Activated CD4-positive, alpha-beta T cell treated with anti-CD3 and anti-CD28 coated beads, Interleukin-2, Interleukin-6, amounts not matched to agents 100 ng/mL and 50 ng/mL, durations not matched to agents 16 hours and 8 hours (primary cell): ENCODE results near the gene SLC26A11.
"Not testable (repeated sequence)": the region's sequence is repeated elsewhere in the genome, so short reads cannot be mapped to it uniquely, and the experiment has no call there.

Source experiments
- DNase-seq: peaks from one replicate; pipeline ENCODE4 v3.0.0-alpha.2; 2020

SLC26A11 gene

GRCh38 chr17:80196652-80197051 lies 23.6 kb upstream of the SLC26A11 start:
- DNase-seq: no peak

GRCh38 chr17:80198144-80198661 lies 22.0 kb upstream of the SLC26A11 start:
- DNase-seq: no peak

- DNase-seq: not testable (repeated sequence)
These were observed 20.9 kb upstream of the SLC26A11 start for GRCh38 chr17:80199295-80199694.

- DNase-seq: no peak
These were observed 18.8 kb upstream of the SLC26A11 start for GRCh38 chr17:80201446-80201845.

DNA sequence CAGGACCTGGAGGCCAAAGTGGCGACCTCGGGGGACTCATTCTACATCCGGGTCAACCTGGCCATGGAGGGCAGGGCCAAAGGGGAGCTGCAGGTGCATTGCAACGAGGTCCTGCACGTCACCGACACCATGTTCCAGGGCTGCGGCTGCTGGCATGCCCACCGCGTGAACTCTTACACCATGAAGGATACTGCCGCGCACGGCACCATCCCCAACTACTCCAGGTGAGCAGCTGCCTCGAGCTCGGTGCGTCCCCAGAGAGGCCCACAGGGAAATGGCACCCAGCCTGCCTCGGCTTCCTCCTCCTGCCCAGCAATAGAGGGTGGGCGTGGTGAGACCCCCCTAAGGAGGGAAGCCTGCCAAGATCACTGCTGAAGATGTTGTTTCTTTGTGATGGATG lies 18.0 kb upstream of the SLC26A11 start:
- no peak for DNase-seq

DNA sequence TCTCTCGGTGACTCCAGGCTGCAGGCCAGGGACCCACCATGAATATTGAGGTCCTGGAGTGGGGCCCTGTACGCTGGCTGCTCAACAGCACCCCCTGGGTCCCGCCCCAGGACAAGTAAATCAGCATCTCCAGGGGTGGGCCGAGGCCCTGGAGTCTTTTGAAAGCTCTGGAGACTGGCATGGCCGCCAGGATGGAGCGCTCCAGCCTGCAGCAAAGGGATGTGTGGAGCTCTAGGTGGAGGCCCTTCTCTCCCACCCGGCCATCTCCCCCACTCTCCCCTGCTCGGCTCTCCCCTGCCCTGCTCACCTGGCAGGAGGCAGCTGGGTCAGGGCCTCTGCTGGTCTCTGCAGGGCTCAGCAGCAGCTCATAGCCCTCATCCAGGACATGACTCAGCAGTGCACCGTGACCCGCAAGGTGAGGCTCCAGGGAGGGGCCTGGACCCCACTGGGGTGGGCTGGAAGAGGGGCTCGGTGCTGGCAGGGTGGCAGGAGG lies 16.7 kb upstream of the SLC26A11 start:
- no peak for DNase-seq

- DNase-seq: no peak
These were observed 15.4 kb upstream of the SLC26A11 start for GRCh38 chr17:80204626-80205468.

DNA sequence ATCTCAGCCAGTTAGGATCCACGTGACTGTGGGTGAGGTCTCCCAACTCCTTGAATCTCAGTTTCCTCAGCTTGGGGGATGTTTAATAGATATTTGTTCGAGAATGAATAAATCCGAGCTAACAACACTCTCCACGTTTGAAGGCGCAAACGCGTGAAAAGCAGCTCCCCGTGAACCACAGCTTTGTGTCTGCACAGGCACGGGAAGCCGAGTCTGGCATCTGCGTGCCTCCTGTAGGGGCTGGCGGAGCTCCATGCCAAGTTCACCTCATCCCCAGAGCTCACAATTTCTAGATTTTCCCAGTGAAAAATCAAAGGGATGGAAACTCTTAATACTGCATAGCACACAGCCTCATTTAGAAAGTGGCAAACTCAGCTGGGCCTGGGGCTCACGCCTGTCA lies 14.4 kb upstream of the SLC26A11 start:
- DNase-seq: no peak

GRCh38 chr17:80208050-80208449 lies 12.2 kb upstream of the SLC26A11 start:
- no peak for DNase-seq

DNA sequence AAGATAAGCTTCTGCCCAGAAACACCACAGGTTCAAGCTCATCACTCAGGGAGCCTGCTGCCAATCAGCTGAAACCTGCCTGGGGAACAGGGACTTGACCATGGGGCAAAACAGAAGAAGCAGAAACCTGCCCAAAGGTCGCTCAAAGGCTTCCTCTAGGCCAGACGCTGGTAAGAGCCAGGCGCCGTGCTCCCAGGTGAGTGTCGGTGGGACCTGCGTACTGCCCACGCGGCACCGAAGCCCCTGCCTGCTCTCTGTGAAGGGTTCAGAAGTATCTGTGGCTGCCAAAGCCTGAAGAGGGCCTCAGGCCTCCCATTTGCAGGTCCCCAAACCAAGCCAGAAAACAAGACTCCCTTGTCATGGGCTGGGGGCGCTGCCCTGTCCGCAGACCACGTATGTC lies 10.5 kb upstream of the SLC26A11 start:
- DNase-seq: no peak

DNA sequence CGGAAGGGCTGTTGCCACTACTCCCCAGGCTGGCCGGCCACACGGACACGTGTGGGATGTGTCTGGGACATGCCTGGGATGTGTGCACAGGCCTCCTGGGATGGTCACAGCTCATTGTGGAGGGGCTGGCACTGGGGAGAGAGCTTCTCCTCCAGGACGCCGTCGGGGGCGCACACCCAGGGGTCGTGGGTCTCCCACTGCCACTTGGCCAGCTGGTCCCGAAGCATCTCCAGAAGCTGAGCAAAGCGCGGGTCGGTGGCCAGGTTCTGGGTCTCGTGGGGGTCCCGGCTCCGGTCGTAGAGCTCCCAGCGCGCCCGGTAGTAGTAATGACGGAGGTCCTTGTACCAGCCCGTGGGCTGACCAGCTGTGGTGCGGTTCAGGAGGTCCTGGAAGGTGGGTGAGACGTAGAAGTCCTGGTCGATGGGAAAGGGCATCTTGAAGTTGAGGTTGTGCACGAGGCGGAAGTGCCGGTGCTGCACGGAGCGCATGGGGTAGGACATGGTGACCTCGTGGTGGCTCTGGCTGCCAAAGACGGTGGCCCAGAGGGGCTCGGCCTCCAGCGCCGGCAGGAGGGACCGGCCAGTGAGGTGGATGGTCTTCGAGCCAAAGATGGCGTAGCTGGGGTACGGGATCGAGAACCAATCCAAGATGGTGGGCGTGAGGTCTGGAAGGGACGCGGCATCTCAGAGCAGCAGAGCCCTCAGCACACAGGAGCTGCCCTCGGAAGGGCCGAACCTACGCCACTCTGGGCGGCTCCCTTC lies 9.7 kb upstream of the SLC26A11 start:
- no peak for DNase-seq

GRCh38 chr17:80212109-80212508 lies 8.1 kb upstream of the SLC26A11 start:
- DNase-seq: no peak

GRCh38 chr17:80212511-80212910 lies 7.7 kb upstream of the SLC26A11 start:
- no peak for DNase-seq

DNA sequence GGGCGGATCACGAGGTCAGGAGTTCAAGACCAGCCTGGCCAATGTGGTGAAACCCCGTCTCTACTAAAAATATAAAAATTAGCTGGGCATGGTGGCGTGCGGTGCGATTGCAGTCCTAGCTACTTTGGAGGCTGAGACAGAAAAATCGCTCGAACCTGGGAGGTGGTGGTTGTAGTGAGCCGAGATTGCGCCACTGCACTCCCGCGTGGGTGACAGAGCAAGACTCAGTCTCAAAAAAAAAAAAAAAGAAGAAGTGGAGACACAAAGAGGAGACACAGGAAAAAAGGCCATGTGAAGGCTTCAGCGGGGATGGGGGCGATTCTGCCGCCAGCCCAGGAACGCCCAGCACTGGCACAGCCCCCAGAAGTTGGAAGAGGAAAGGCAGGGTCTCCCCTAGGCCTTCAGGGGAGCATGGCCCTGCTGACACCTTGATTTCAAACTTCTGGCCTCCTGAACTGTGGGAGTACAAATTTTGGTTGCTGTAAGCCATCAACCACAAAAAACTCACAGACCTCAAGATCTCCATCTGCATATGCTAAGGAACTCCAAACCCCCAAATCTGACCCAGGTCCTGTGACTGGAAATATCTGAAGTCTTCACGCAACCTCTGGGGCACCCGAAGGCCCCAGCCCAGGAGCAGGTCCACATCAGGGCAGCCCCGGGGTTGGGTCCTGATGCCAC lies 7.1 kb upstream of the SLC26A11 start:
- DNase-seq: no peak

DNA sequence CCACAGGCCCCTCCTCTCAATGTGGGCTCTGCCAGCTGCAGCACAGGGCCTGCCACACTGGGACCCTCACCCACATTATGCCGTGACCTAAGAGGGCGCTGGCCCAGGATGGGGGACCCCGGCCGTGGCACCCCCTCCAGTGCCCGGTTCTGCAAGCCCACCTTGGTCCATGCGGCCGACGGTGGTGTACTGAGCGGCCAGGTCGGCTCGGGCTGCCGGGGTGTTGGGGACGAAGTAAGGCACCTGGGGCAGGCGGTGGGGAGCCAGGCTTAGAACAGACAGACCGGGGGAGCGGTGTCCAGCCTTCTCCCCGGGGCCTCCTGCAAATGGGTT lies 6.6 kb upstream of the SLC26A11 start:
- no peak for DNase-seq

DNA sequence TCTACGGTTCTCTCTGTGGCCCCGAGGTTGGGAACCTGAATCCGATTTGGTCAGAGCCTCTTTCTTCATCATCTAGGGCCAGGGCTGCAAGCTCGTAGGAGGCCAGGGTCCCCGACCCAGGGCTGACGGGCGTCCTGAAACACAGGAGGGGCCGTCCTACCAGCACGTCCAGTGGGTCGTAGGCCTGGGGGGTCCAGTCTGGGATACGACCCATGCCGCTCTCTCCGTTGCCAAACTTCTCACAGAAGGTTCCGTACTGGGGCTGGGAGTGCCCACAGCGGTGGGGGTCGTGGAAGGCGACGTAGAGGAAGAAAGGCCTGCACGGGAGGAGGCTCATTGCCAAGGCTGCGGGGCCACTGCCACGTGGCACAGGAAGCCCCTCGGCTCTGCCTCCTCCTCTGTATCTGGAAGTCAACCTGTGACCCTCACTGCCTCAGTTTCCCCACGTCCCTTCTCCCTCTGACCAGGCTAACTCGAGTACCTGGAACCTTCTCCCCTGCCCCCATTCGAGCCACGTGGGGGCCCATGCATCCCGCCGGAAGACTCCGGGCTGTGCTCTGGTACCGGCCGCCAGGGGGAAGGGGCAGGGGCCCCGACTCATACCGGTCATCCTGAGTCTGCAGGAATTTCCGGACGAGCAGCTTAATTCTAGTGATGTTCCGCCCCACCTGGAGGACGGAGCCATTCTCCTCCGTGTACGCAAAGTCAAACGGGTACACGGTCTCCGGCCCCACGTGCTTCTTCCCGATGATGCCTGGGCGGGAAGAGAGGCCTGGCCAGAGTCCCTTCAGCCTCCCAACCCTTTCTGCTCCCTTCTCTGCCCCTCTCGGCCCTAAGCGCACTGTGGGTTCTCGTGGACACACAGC lies 6.0 kb upstream of the SLC26A11 start:
- DNase-seq: no peak

- DNase-seq: no peak
These were observed 5.4 kb upstream of the SLC26A11 start for GRCh38 chr17:80214878-80215210.

DNA sequence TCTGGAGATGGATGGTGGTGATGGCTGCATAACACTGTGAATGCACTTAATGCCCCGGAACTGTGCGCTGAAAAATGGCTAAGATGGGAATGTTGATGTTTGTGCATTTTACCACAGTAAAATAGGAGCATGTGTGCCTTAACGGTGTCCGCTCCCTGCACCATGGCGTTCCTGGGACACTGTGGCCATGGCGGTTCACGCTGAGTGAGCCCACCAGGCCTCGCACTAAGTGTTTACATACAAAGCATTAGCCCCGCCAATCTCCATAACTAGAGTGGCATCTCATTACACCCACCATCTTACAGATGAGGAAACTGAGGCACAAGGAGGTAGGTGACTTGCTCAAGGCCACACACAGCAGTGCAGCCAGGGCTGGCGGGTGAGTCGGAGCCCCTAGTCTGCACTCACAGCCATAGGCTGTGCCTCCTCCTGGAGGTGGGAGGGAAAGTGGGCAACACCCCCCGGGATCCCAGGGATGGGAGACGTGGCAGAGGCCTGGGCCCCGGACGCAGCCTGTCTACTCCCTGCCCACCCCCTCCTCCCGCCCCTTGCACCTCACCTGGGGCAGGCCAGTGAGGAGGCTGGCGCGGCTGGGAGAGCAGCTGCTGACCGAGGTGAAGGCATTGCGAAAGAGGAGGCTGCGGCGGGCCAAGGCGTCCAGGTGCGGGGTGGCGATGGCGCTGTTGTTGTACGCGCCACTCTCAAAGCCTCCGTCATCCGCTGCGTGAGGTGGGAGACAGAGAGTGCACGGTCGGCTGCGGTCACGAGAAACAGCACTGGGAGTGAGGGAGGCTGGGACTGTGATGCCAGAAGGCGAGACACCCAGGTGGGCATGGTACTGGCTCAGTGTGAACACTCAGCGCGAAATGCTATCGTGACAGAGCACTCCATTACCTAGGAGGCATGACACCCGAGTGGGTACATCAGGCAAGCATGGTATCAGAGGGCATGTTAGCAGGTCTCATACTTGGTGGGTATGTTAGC lies 3.5 kb upstream of the SLC26A11 start:
- no peak for DNase-seq

- DNase-seq: no peak
These were observed 2.4 kb upstream of the SLC26A11 start for GRCh38 chr17:80217703-80218362.

DNA sequence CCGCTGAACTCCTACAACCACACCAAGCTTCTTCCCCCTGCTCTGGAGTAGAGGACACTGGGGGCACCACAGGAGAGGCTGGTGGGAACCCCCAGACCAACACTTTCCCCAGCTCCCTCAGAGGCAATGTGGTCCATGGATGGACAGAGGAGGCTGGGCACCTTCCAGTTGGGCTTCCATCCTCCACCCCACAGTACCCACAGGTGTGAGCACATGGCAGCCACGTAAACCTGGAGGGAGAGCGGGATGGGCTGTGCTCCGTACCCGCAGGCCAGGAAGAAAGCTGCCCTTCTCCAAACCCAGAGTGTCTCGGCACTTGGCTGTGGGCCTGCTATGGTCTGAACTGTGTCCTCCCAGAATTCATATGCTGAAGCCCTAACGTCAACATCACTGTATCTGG lies 1.8 kb upstream of the SLC26A11 start:
- no peak for DNase-seq
